GM12878 (cell line): ENCODE measurements around the gene PCNP. TPM values are rescaled to one million over a fixed set of nuclear protein-coding genes. Genes with fewer than 3 reads are reported as not detected.

Experiments
- polyA plus RNA-seq, 11 experiments: library from polyadenylated mRNA; depleted of rRNA in 4 of 11; unstranded in 6 of 11; stranded (reverse) in 5 of 11; fragments of >200 nt; fragmentation: Nextera tagmentation in 4 of 11; fragmentation: Illumina TruSeq in 1 of 11; extraction: Ambion mirVana in 4 of 11; extraction: Trizol in 1 of 11; gene quantifications; 1 replicate in 1 of 11; 2 replicates in 10 of 11; pipeline versions ENCODE4 v1.2.1 to v1.2.3, GENCODE V29; 2011 to 2016; ENCODE audit warnings: inconsistent platforms in 2 of 11, missing spikeins in 2 of 11, low read depth in 1 of 11
- small RNA-seq: library from RNA; depleted of rRNA; stranded (forward); fragments of <200 nt; gene quantifications from one replicate; pipeline ENCODE3, GENCODE V24; 2014
- total RNA-seq, 4 experiments: library from RNA; depleted of rRNA in 3 of 4; stranded (reverse); fragments of >200 nt in 3 of 4; fragmentation: Illumina TruSeq in 1 of 4; extraction: Trizol in 1 of 4; gene quantifications; 2 replicates each; pipeline versions ENCODE4 v1.2.1 to v1.2.3, GENCODE V29; 2013 to 2021

Gene PCNP
- total and polyA plus RNA-seq, 10 of the 15 experiments (the other 5 are each of a cell fraction or from before 2014, with no cell fraction given), result 49.8 to 179 (median 109) TPM

Small RNA genes lying within 50 kb of the gene (small RNA-seq; reads per million reads assigned to genes)
- not detected for gene RF00019
- not detected for gene RNU6-1256P

Other genes starting within 250 kb of the PCNP start
- gene SENP7, start 61.0 kb upstream of the PCNP start, total RNA-seq (2014; rRNA removed), result 8.8 and 11.9 TPM in 2 replicates
- 13.9 and 14.1 TPM in 2 replicates for gene SENP7, start 61.0 kb upstream of the PCNP start, total RNA-seq (2014; rRNA removed; fragmentation: Illumina TruSeq; extraction: Trizol)
- 7.8 and 7.9 TPM in 2 replicates for gene SENP7, start 61.0 kb upstream of the PCNP start, total RNA-seq (2021)
- gene SENP7, start 61.0 kb upstream of the PCNP start, polyA plus RNA-seq (2011; rRNA removed), result 14.7 and 26.3 TPM in 2 replicates
- gene SENP7, start 61.0 kb upstream of the PCNP start, polyA plus RNA-seq (2014; fragmentation: Illumina TruSeq; extraction: Trizol), result 10.2 and 15.7 TPM in 2 replicates
- gene SENP7, start 61.0 kb upstream of the PCNP start, polyA plus RNA-seq (2014; fragmentation: Nextera tagmentation; extraction: Ambion mirVana), result 1 to 10 TPM; 2.6 to 2.8 TPM
- gene SENP7, start 61.0 kb upstream of the PCNP start, polyA plus RNA-seq (2014; rRNA removed), result 7.0 and 9.1 TPM in 2 replicates
- gene SENP7, start 61.0 kb upstream of the PCNP start, polyA plus RNA-seq (2016; fragmentation: Nextera tagmentation; extraction: Ambion mirVana), result 1 to 10 TPM; 4.2 to 4.6 TPM
- gene TRMT10C, start 12.3 kb upstream of the PCNP start, total RNA-seq (2014; rRNA removed), result 37.6 and 44.5 TPM in 2 replicates
- 43.2 and 47.7 TPM in 2 replicates for gene TRMT10C, start 12.3 kb upstream of the PCNP start, total RNA-seq (2014; rRNA removed; fragmentation: Illumina TruSeq; extraction: Trizol)
- gene TRMT10C, start 12.3 kb upstream of the PCNP start, total RNA-seq (2021), result 32.3 and 34.7 TPM in 2 replicates
- gene TRMT10C, start 12.3 kb upstream of the PCNP start, polyA plus RNA-seq (2011; rRNA removed), result 33.3 and 51.2 TPM in 2 replicates
- 46.6 and 61.1 TPM in 2 replicates for gene TRMT10C, start 12.3 kb upstream of the PCNP start, polyA plus RNA-seq (2014; fragmentation: Illumina TruSeq; extraction: Trizol)
- 10 to 100 TPM; 76.9 to 82.1 TPM for gene TRMT10C, start 12.3 kb upstream of the PCNP start, polyA plus RNA-seq (2014; fragmentation: Nextera tagmentation; extraction: Ambion mirVana)
- 24.5 and 33.0 TPM in 2 replicates for gene TRMT10C, start 12.3 kb upstream of the PCNP start, polyA plus RNA-seq (2014; rRNA removed)
- 10 to 100 TPM; 61.7 to 62.1 TPM for gene TRMT10C, start 12.3 kb upstream of the PCNP start, polyA plus RNA-seq (2016; fragmentation: Nextera tagmentation; extraction: Ambion mirVana)
- gene ZBTB11, start 103.0 kb downstream of the PCNP start, total RNA-seq (2014; rRNA removed), result 23.8 and 28.4 TPM in 2 replicates
- 25.7 and 26.4 TPM in 2 replicates for gene ZBTB11, start 103.0 kb downstream of the PCNP start, total RNA-seq (2014; rRNA removed; fragmentation: Illumina TruSeq; extraction: Trizol)
- 19.2 and 19.7 TPM in 2 replicates for gene ZBTB11, start 103.0 kb downstream of the PCNP start, total RNA-seq (2021)
- gene ZBTB11, start 103.0 kb downstream of the PCNP start, polyA plus RNA-seq (2011; rRNA removed), result 21.4 and 31.9 TPM in 2 replicates
- gene ZBTB11, start 103.0 kb downstream of the PCNP start, polyA plus RNA-seq (2014; fragmentation: Illumina TruSeq; extraction: Trizol), result 20.5 and 25.5 TPM in 2 replicates
- gene ZBTB11, start 103.0 kb downstream of the PCNP start, polyA plus RNA-seq (2014; fragmentation: Nextera tagmentation; extraction: Ambion mirVana), result 1 to 10 TPM; 3.5 to 5.0 TPM
- gene ZBTB11, start 103.0 kb downstream of the PCNP start, polyA plus RNA-seq (2014; rRNA removed), result 14.3 and 15.0 TPM in 2 replicates
- 10 to 100 TPM; 14.6 to 16.3 TPM for gene ZBTB11, start 103.0 kb downstream of the PCNP start, polyA plus RNA-seq (2016; fragmentation: Nextera tagmentation; extraction: Ambion mirVana)
- 2,238 and 2,984 TPM in 2 replicates for gene RPL24, start 112.5 kb downstream of the PCNP start, total RNA-seq (2014; rRNA removed)
- gene RPL24, start 112.5 kb downstream of the PCNP start, total RNA-seq (2014; rRNA removed; fragmentation: Illumina TruSeq; extraction: Trizol), result 2,534 and 2,672 TPM in 2 replicates
- 1,732 and 1,820 TPM in 2 replicates for gene RPL24, start 112.5 kb downstream of the PCNP start, total RNA-seq (2021)
- gene RPL24, start 112.5 kb downstream of the PCNP start, polyA plus RNA-seq (2011; rRNA removed), result 2,067 and 2,200 TPM in 2 replicates
- 2,624 and 3,096 TPM in 2 replicates for gene RPL24, start 112.5 kb downstream of the PCNP start, polyA plus RNA-seq (2014; fragmentation: Illumina TruSeq; extraction: Trizol)
- gene RPL24, start 112.5 kb downstream of the PCNP start, polyA plus RNA-seq (2014; fragmentation: Nextera tagmentation; extraction: Ambion mirVana), result 1,000 to 10,000 TPM; 1,682 to 2,114 TPM
- 4,115 and 6,051 TPM in 2 replicates for gene RPL24, start 112.5 kb downstream of the PCNP start, polyA plus RNA-seq (2014; rRNA removed)
- 100 to 1,000 TPM; 898 to 965 TPM for gene RPL24, start 112.5 kb downstream of the PCNP start, polyA plus RNA-seq (2016; fragmentation: Nextera tagmentation; extraction: Ambion mirVana)
- gene CEP97, start 150.4 kb downstream of the PCNP start, total RNA-seq (2014; rRNA removed), result 9.4 and 10.1 TPM in 2 replicates
- gene CEP97, start 150.4 kb downstream of the PCNP start, total RNA-seq (2014; rRNA removed; fragmentation: Illumina TruSeq; extraction: Trizol), result 13.7 and 14.0 TPM in 2 replicates
- gene CEP97, start 150.4 kb downstream of the PCNP start, total RNA-seq (2021), result 11.5 and 11.7 TPM in 2 replicates
- gene CEP97, start 150.4 kb downstream of the PCNP start, polyA plus RNA-seq (2011; rRNA removed), result 2.7 and 5.8 TPM in 2 replicates
- 6.2 and 6.7 TPM in 2 replicates for gene CEP97, start 150.4 kb downstream of the PCNP start, polyA plus RNA-seq (2014; fragmentation: Illumina TruSeq; extraction: Trizol)
- gene CEP97, start 150.4 kb downstream of the PCNP start, polyA plus RNA-seq (2014; fragmentation: Nextera tagmentation; extraction: Ambion mirVana), result 1 to 10 TPM; 1.9 to 4.3 TPM
- gene CEP97, start 150.4 kb downstream of the PCNP start, polyA plus RNA-seq (2014; rRNA removed), result 2.9 and 3.4 TPM in 2 replicates
- gene CEP97, start 150.4 kb downstream of the PCNP start, polyA plus RNA-seq (2016; fragmentation: Nextera tagmentation; extraction: Ambion mirVana), result 1 to 10 TPM; 5.4 to 6.5 TPM
- gene NXPE3, start 205.0 kb downstream of the PCNP start, total RNA-seq (2014; rRNA removed), result 4.5 and 5.5 TPM in 2 replicates
- 2.4 TPM in 2 replicates for gene NXPE3, start 205.0 kb downstream of the PCNP start, total RNA-seq (2014; rRNA removed; fragmentation: Illumina TruSeq; extraction: Trizol)
- 6.4 and 6.9 TPM in 2 replicates for gene NXPE3, start 205.0 kb downstream of the PCNP start, total RNA-seq (2021)
- gene NXPE3, start 205.0 kb downstream of the PCNP start, polyA plus RNA-seq (2011; rRNA removed), result 3.7 and 4.7 TPM in 2 replicates
- gene NXPE3, start 205.0 kb downstream of the PCNP start, polyA plus RNA-seq (2014; fragmentation: Illumina TruSeq; extraction: Trizol), result 5.0 and 5.5 TPM in 2 replicates
- 1 to 10 TPM; 2.0 to 2.2 TPM for gene NXPE3, start 205.0 kb downstream of the PCNP start, polyA plus RNA-seq (2014; fragmentation: Nextera tagmentation; extraction: Ambion mirVana)
- 5.2 and 5.4 TPM in 2 replicates for gene NXPE3, start 205.0 kb downstream of the PCNP start, polyA plus RNA-seq (2014; rRNA removed)
- 1 to 10 TPM; 6.8 to 8.7 TPM for gene NXPE3, start 205.0 kb downstream of the PCNP start, polyA plus RNA-seq (2016; fragmentation: Nextera tagmentation; extraction: Ambion mirVana)